22Rv1 (cell line): ENCODE data around the gene GRIA1.

Source experiments
- H3K27ac ChIP-seq: fragments of 450-650 bp; 2 replicates; pipeline ENCODE4 v1.5.1; 2017
- ZFX ChIP-seq: fragments of 450-650 bp; IDR thresholded peaks from 2 replicates; pipeline ENCODE4 v1.6.1; 2017; ENCODE audit warnings: antibody characterized with exemption, borderline replicate concordance
- TF ChIP-seq, protein P1 (sequence below): fragments of 450-650 bp; IDR thresholded peaks from 2 replicates; pipeline ENCODE4 v1.5.1; 2017; ENCODE audit warnings: mild to moderate bottlenecking

Gene GRIA1

DNA sequence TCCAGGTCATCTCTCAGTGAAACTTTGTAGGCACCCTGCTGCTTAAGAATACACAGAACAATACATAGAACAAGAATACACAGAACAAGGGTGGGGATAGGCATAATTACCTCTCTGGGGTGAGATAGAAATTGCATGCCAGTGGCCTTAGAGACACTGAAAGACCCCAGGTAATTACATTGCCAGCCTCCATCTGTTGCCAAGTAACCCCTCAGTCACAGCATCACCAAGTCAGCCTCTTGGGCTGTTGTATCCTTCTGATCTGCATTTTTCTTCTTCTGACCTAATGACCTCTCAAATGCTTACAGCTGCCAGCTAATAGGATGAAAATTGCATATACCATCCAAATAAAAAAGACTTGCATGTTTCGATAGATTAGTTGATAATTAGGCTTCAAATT lies 167.7 kb downstream of the GRIA1 start:
- TF ChIP-seq ZFX = no peak
- TF ChIP-seq, protein P1, sequence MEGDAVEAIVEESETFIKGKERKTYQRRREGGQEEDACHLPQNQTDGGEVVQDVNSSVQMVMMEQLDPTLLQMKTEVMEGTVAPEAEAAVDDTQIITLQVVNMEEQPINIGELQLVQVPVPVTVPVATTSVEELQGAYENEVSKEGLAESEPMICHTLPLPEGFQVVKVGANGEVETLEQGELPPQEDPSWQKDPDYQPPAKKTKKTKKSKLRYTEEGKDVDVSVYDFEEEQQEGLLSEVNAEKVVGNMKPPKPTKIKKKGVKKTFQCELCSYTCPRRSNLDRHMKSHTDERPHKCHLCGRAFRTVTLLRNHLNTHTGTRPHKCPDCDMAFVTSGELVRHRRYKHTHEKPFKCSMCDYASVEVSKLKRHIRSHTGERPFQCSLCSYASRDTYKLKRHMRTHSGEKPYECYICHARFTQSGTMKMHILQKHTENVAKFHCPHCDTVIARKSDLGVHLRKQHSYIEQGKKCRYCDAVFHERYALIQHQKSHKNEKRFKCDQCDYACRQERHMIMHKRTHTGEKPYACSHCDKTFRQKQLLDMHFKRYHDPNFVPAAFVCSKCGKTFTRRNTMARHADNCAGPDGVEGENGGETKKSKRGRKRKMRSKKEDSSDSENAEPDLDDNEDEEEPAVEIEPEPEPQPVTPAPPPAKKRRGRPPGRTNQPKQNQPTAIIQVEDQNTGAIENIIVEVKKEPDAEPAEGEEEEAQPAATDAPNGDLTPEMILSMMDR = no peak
- no peak overlapping the region for H3K27ac ChIP-seq

DNA sequence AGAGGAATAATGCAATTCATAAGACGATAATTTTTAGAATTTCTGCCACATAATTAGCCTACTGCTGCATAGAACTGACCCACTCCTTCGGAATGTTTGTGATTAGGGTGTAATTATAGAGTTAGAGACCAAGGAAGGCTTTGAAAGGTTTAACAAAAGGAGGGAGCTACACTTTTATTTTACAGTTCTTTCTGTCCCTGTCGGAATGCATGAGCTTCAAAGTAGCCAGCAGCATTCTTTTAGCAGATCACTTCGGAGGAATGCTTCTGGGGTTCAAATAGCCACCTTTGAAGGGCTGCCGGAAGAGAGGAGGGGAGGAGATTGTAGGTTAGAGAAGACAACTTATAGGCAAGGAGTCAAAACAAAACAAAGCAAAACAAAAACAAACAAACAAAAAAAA lies 168.1 kb downstream of the GRIA1 start:
- TF ChIP-seq, protein P1 = no peak
- TF ChIP-seq ZFX = no peak
- H3K27ac ChIP-seq = no peak overlapping the region

DNA sequence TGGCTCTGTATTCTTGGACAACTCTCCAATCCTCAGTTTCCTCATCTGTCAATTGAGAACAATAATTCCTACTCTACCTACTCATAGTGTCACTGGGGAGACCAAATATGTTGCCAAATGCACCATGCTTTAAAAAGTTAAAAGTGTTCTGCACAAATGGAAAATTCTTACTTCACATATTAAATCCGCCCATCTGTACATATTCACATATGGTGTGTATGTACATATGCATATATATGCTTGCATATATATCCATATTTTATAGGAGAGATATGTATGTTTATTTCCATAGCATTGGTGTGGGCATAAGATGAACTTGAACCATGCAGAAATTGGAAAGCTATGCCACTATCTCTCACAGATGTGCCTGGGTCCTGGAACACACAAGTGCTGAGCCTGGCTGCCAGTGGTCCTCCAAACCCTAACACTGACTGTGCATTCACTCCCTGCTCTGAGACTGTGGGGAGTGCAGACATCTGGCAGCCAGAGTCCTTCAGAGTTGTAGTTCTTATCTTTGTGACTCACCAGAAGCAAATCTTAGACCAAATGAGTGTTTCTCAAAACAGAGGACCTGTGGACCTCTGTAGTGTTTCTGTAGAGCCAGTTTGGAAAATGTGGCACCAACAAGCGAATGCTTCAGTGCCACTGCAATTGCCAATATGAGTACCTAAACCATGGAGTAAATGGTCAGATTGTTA lies 168.7 kb downstream of the GRIA1 start:
- no peak overlapping the region for H3K27ac ChIP-seq

DNA sequence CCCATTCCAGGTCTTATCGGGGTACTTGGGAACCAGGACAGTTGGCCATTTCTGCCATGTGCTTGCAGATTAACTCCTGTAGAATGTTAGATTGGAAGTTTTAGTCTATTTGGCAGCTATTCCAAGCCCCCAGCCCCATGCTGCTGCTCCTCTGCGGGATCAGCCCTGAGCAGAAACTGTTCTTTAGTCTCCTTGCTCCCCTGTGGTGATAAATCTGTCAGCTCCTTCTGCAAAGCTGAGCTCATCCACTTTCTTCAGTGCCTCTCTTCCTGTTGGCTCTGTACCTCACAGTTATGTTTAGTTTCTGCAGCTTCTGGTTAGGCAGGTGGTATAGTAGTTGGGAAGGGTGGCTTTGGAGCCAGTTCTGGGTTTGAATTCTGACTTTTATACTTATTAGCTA lies 170.4 kb downstream of the GRIA1 start:
- no peak overlapping the region for H3K27ac ChIP-seq
- TF ChIP-seq, protein P1 = no peak
- TF ChIP-seq ZFX = no peak

More for the DNA sequence above, 168.7 kb downstream of the GRIA1 start:
- TF ChIP-seq, protein P1 = no peak
- TF ChIP-seq ZFX = no peak

DNA sequence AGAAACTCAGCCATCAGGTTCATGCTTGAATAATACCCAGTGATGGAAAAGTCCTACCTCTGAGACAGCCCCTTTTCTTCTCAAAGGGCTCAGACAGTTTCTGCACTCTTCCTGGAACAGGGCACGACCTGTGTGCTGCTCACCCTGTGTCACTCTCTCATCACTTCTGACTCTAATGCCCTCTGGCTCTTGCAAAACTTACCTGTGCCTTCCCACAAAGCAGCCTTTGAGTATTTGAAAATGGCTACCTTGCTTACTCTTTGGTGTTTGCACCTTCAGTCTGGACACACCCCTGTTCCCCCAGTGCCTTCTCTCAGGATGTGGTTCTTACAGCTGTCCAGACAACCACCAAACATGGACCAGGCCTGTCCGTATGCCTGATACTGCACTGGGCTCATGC lies 171.4 kb downstream of the GRIA1 start:
- TF ChIP-seq, protein P1 = no peak
- TF ChIP-seq ZFX = no peak
- no peak overlapping the region for H3K27ac ChIP-seq

DNA sequence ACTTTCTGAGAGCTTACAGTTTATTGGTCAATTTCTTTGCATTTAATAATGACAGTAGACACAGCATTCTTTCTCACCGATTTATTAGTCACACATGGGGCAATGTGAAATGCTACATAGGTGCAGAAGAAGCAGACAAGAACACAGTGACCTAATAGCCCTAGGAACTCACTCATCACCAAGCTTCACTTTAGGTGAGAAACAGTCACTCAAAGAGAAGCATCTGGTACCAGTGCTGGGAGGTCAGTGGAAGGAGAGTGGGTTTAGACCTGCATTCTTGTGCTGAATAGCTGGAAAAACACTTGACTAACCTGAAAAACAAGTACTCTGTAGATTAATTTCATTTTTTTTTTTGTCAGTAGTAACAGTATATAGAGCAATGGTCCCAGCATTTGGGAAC lies 179.6 kb downstream of the GRIA1 start:
- TF ChIP-seq, protein P1 = no peak
- TF ChIP-seq ZFX = no peak
- H3K27ac ChIP-seq = no peak overlapping the region

DNA sequence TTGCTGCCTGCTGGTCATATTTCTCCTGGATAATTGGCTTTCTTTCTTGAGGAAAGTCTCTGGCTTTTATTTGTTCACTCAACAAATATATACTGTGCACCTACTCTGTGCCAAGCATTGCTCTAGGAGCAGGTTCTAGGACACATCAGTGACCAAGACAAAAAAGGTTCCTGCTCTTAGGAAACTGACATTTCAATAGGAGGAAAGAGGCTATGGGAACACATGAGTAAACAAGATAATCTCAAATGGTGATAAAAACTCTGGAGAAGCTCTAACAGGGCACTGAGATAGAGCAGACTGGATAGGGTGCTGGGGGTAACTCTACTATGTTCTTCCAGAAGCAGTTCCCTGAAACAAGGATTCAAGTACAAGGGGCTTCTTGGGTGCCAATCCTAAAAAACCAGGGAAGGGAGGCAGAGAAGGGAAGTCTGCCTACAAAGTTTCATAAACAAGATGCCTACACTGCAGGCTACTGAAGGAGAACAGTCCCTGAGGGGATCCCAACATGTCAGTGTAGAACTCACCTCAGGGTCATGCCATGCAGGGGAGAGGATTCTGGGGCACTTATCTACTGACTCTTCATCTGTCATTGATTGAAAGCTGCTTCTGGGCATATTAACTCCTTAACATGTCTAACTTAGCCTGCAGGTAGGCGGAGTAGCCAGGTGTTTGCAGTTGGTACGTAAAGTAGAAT lies 181.3 kb downstream of the GRIA1 start:
- no peak for TF ChIP-seq ZFX
- TF ChIP-seq, protein P1 = no peak
- no peak overlapping the region for H3K27ac ChIP-seq
